Breast epithelium (tissue), 3 donors: ENCODE measurements around the gene POLG.

Source experiments
- CTCF ChIP-seq, 3 donors: fragments of 450-650 bp; IDR thresholded peaks; one replicate each; pipeline ENCODE4 v1.5.1; 2016 to 2017; ENCODE audit warnings: antibody characterized with exemption in 3 of 3, mild to moderate bottlenecking in 3 of 3, moderate library complexity in 3 of 3
- POLR2AphosphoS5 ChIP-seq, 3 donors: sonication (generic); formaldehyde crosslinking; IDR thresholded peaks; one replicate each; pipeline ENCODE4 v1.6.1; 2017; ENCODE audit warnings: antibody characterized with exemption in 3 of 3

DNA sequence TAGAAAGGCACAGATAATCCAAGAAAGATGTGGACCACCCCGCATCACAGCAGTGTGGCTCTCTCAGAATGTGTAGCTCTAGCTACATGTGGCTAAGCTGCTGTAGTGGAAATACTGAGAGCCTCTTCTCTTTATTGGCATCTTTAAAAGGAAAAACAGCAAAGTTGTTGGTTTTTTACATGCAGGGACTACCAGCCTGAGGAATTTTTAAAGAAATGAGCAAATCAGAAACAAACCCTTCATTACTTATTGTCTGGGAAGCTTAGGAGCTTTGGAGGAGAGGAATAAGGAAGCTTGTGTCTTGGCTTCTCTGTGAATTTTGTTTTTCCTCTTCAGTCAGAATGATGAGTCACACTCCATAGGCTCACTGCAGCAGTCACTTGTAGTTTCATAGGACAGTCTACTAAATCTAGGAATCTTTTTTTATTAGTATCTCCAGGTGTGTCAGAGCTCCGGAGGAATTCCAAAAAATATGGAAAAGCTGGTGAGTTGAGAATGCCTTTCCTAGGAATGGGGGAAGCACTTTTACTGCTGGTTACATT, 27.5 kb downstream of the POLG start:
- TF ChIP-seq CTCF (IDR thresholded peaks at IDR 0.05): no peak
- no peak for TF ChIP-seq POLR2AphosphoS5 (IDR thresholded peaks at IDR 0.05)
